Measurements from ENCODE around the gene GNG12. TPM values are rescaled to one million over a fixed set of nuclear protein-coding genes. Genes with fewer than 3 reads are reported as not detected.
"Not testable (repeated sequence)": the region's sequence is repeated elsewhere in the genome, so short reads cannot be mapped to it uniquely, and the experiment has no call there.

The GNG12 gene
- total and polyA plus RNA-seq, 3 experiments from 2014 or later = 0.71 to 0.77 TPM; not detected in 1

- ChIA-PET CTCF (interaction anchor here (0.8 to 1.7 kb wide), 3 partner anchors 9 to 116 kb away, joined by 3 to 7 read pairs (median 4); partner anchors contain the start of gene GADD45A), POLR2A (interaction anchor here (1.7 kb wide), 1 partner anchor 12 kb away, joined by 6 read pairs; the partner anchor contains the start of gene GADD45A)
- DNase-seq = no peak
- H3K4me1 ChIP-seq (ENCODE audit: insufficient read depth, low read length) = peaks cover 23% of the 10 kb centered on the region
- no peak overlapping the region for H3K4me3 Mint-ChIP-seq
- H3K27me3 Mint-ChIP-seq = peaks cover 0 to 24% of the 10 kb centered on the region in 2 donors
- H3K36me3 Mint-ChIP-seq = no peaks in the 10 kb centered on the region
- H3K27me3 ChIP-seq (ENCODE audit: insufficient read depth, low read length, poor library complexity, severe bottlenecking) = no peaks in the 10 kb centered on the region
- no peak overlapping the region for H3K27ac ChIP-seq (ENCODE audit: low read depth, low read length)
- peak overlapping the region in 5 of 8 donors; percentile 16 to 72 (median 54) for H3K27ac Mint-ChIP-seq
- no peaks in the 10 kb centered on the region for H3K9me3 ChIP-seq (ENCODE audit: low read length)
- no peaks in the 10 kb centered on the region for H3K9me3 Mint-ChIP-seq
- no peak overlapping the region for H3K4me3 ChIP-seq (ENCODE audit: low read length)
- no peaks in the 10 kb centered on the region for H3K36me3 ChIP-seq (ENCODE audit: insufficient read depth, low read length)
- peaks cover 8 to 17% (median 12%) of the 10 kb centered on the region in 3 donors for H3K4me1 Mint-ChIP-seq
Observed at GRCh38 chr1:67673468-67674201, 159.6 kb downstream of the GNG12 start.

- H3K4me1 Mint-ChIP-seq = peaks cover 8 to 17% (median 12%) of the 10 kb centered on the region in 3 donors
- POLR2A ChIA-PET = no interaction called here
- CTCF ChIA-PET = interaction anchor here (1.2 kb wide), 1 partner anchor 88 kb away, joined by 3 read pairs; no protein-coding TSS in a partner anchor
- H3K4me3 Mint-ChIP-seq = no peak overlapping the region
- H3K27me3 Mint-ChIP-seq = peaks cover 4 to 32% of the 10 kb centered on the region in 2 donors
- Histone ChIP-seq H3K27ac (ENCODE audit: low read depth, low read length) (no peak overlapping the region), H3K9me3 (ENCODE audit: low read length) (no peaks in the 10 kb centered on the region), H3K36me3 (ENCODE audit: insufficient read depth, low read length) (no peaks in the 10 kb centered on the region), H3K27me3 (ENCODE audit: insufficient read depth, low read length, poor library complexity, severe bottlenecking) (no peaks in the 10 kb centered on the region), H3K4me1 (ENCODE audit: insufficient read depth, low read length) (peaks cover 23% of the 10 kb centered on the region), H3K4me3 (ENCODE audit: low read length) (no peak overlapping the region)
- peaks cover 0 to 2% (median 0%) of the 10 kb centered on the region in 5 donors for H3K9me3 Mint-ChIP-seq
- DNase-seq = no peak
- no peaks in the 10 kb centered on the region for H3K36me3 Mint-ChIP-seq
- no peak overlapping the region for H3K27ac Mint-ChIP-seq
Observed at GRCh38 chr1:67672260-67672803, 160.9 kb downstream of the GNG12 start.

- Histone ChIP-seq H3K4me1 (ENCODE audit: insufficient read depth, low read length) (peaks cover under 1% of the 10 kb centered on the region), H3K27me3 (ENCODE audit: insufficient read depth, low read length, poor library complexity, severe bottlenecking) (no peaks in the 10 kb centered on the region), H3K36me3 (ENCODE audit: insufficient read depth, low read length) (no peaks in the 10 kb centered on the region), H3K9me3 (ENCODE audit: low read length) (no peaks in the 10 kb centered on the region), H3K4me3 (ENCODE audit: low read length) (no peak overlapping the region), H3K27ac (ENCODE audit: low read depth, low read length) (no peak overlapping the region)
- DNase-seq = no peak
- ChIA-PET CTCF (no interaction called here), POLR2A (no interaction called here)
- H3K36me3 Mint-ChIP-seq = no peaks in the 10 kb centered on the region
- no peak overlapping the region for H3K27ac Mint-ChIP-seq
- no peaks in the 10 kb centered on the region for H3K4me1 Mint-ChIP-seq
- H3K27me3 Mint-ChIP-seq = peaks cover 4 to 46% of the 10 kb centered on the region in 2 donors
- H3K4me3 Mint-ChIP-seq = no peak overlapping the region
- peaks cover 0 to 2% (median 0%) of the 10 kb centered on the region in 5 donors for H3K9me3 Mint-ChIP-seq
Observed at GRCh38 chr1:67668660-67669059, 164.6 kb downstream of the GNG12 start.

GRCh38 chr1:67666636-67667035, 166.6 kb downstream of the GNG12 start:
- Mint-ChIP-seq H3K4me1 (no peaks in the 10 kb centered on the region), H3K36me3 (no peaks in the 10 kb centered on the region), H3K9me3 (peaks cover 0 to 2% (median 0%) of the 10 kb centered on the region in 5 donors), H3K27ac (no peak overlapping the region), H3K27me3 (peaks cover 4 to 48% of the 10 kb centered on the region in 2 donors), H3K4me3 (no peak overlapping the region)
- POLR2A ChIA-PET = no interaction called here
- Histone ChIP-seq H3K9me3 (ENCODE audit: low read length) (no peaks in the 10 kb centered on the region), H3K4me3 (ENCODE audit: low read length) (no peak overlapping the region), H3K27ac (ENCODE audit: low read depth, low read length) (no peak overlapping the region), H3K27me3 (ENCODE audit: insufficient read depth, low read length, poor library complexity, severe bottlenecking) (no peaks in the 10 kb centered on the region), H3K36me3 (ENCODE audit: insufficient read depth, low read length) (no peaks in the 10 kb centered on the region), H3K4me1 (ENCODE audit: insufficient read depth, low read length) (no peaks in the 10 kb centered on the region)
- no peak for DNase-seq
- CTCF ChIA-PET = no interaction called here

GRCh38 chr1:67665307-67665706, 168.0 kb downstream of the GNG12 start:
- H3K4me1 Mint-ChIP-seq; H3K36me3 Mint-ChIP-seq; H3K27ac Mint-ChIP-seq; H3K27ac ChIP-seq (ENCODE audit: low read depth, low read length); CTCF ChIA-PET; H3K4me3 ChIP-seq (ENCODE audit: low read length); H3K4me1 ChIP-seq (ENCODE audit: insufficient read depth, low read length); H3K4me3 Mint-ChIP-seq; DNase-seq; H3K36me3 ChIP-seq (ENCODE audit: insufficient read depth, low read length); H3K9me3 Mint-ChIP-seq; H3K27me3 ChIP-seq (ENCODE audit: insufficient read depth, low read length, poor library complexity, severe bottlenecking); H3K9me3 ChIP-seq (ENCODE audit: low read length); POLR2A ChIA-PET: not testable (repeated sequence)
- peaks cover 8 to 51% of the 10 kb centered on the region in 2 donors for H3K27me3 Mint-ChIP-seq

GRCh38 chr1:67664048-67664447, 169.2 kb downstream of the GNG12 start:
- no peak overlapping the region for H3K27ac Mint-ChIP-seq
- CTCF ChIA-PET = no interaction called here
- H3K9me3 ChIP-seq (ENCODE audit: low read length) = no peaks in the 10 kb centered on the region
- POLR2A ChIA-PET = no interaction called here
- no peak overlapping the region for H3K4me3 ChIP-seq (ENCODE audit: low read length)
- H3K9me3 Mint-ChIP-seq = peaks cover 0 to 2% (median 0%) of the 10 kb centered on the region in 5 donors
- no peak for DNase-seq
- no peaks in the 10 kb centered on the region for H3K4me1 ChIP-seq (ENCODE audit: insufficient read depth, low read length)
- no peaks in the 10 kb centered on the region for H3K36me3 ChIP-seq (ENCODE audit: insufficient read depth, low read length)
- no peaks in the 10 kb centered on the region for H3K27me3 ChIP-seq (ENCODE audit: insufficient read depth, low read length, poor library complexity, severe bottlenecking)
- H3K4me1 Mint-ChIP-seq = no peaks in the 10 kb centered on the region
- H3K4me3 Mint-ChIP-seq = no peak overlapping the region
- no peak overlapping the region for H3K27ac ChIP-seq (ENCODE audit: low read depth, low read length)
- peaks cover 0 to 6% (median 0%) of the 10 kb centered on the region in 3 donors for H3K36me3 Mint-ChIP-seq
- peaks cover 11 to 56% of the 10 kb centered on the region in 2 donors for H3K27me3 Mint-ChIP-seq

GRCh38 chr1:67662884-67663283, 170.4 kb downstream of the GNG12 start:
- Histone ChIP-seq H3K4me3 (ENCODE audit: low read length) (no peak overlapping the region), H3K9me3 (ENCODE audit: low read length) (no peaks in the 10 kb centered on the region)
- POLR2A ChIA-PET = interaction anchor here (0.6 kb wide), 1 partner anchor 237 kb away, joined by 3 read pairs; no protein-coding TSS in a partner anchor

GRCh38 chr1:67659229-67659628, 174.0 kb downstream of the GNG12 start:
- Histone ChIP-seq H3K9me3 (ENCODE audit: low read length) (no peaks in the 10 kb centered on the region), H3K27me3 (ENCODE audit: insufficient read depth, low read length, poor library complexity, severe bottlenecking) (no peaks in the 10 kb centered on the region), H3K4me1 (ENCODE audit: insufficient read depth, low read length) (no peaks in the 10 kb centered on the region), H3K4me3 (ENCODE audit: low read length) (no peak overlapping the region), H3K27ac (ENCODE audit: low read depth, low read length) (no peak overlapping the region), H3K36me3 (ENCODE audit: insufficient read depth, low read length) (no peaks in the 10 kb centered on the region)
- no peak for DNase-seq
- H3K27me3 Mint-ChIP-seq = peaks cover 10 to 41% of the 10 kb centered on the region in 2 donors
- CTCF ChIA-PET = no interaction called here
- no peaks in the 10 kb centered on the region for H3K4me1 Mint-ChIP-seq
- peaks cover 0 to 6% (median 0%) of the 10 kb centered on the region in 3 donors for H3K36me3 Mint-ChIP-seq
- H3K4me3 Mint-ChIP-seq = no peak overlapping the region
- no peaks in the 10 kb centered on the region for H3K9me3 Mint-ChIP-seq
- H3K27ac Mint-ChIP-seq = no peak overlapping the region
- POLR2A ChIA-PET = no interaction called here

More at GRCh38 chr1:67662884-67663283, 170.4 kb downstream of the GNG12 start:
- Histone ChIP-seq H3K36me3 (ENCODE audit: insufficient read depth, low read length) (no peaks in the 10 kb centered on the region), H3K27me3 (ENCODE audit: insufficient read depth, low read length, poor library complexity, severe bottlenecking) (no peaks in the 10 kb centered on the region), H3K4me1 (ENCODE audit: insufficient read depth, low read length) (no peaks in the 10 kb centered on the region), H3K27ac (ENCODE audit: low read depth, low read length) (no peak overlapping the region)
- Mint-ChIP-seq H3K36me3 (peaks cover 0 to 6% (median 0%) of the 10 kb centered on the region in 3 donors), H3K27me3 (peaks cover 9 to 51% of the 10 kb centered on the region in 2 donors), H3K4me3 (no peak overlapping the region), H3K27ac (no peak overlapping the region), H3K4me1 (no peaks in the 10 kb centered on the region), H3K9me3 (peaks cover 0 to 2% (median 0%) of the 10 kb centered on the region in 5 donors)
- DNase-seq = no peak
- CTCF ChIA-PET = no interaction called here
